ENCODE measurements around the gene RPN1.
"Not testable (repeated sequence)": the region's sequence is repeated elsewhere in the genome, so short reads cannot be mapped to it uniquely, and the experiment has no call there.

The RPN1 gene

GRCh38 chr3:128680603-128681368, 30.2 kb upstream of the RPN1 start:
- H3K9ac ChIP-seq (ENCODE audit: low read length in 5 of 5): peak overlapping the region; percentile 48 to 93 (median 84)
- H3K27ac ChIP-seq (ENCODE audit: low read depth, low read length): peak overlapping the region; percentile 87
- no peaks in the 10 kb centered on the region for H3K36me3 ChIP-seq (ENCODE audit: control insufficient read depth in 5 of 5, insufficient read depth in 5 of 5, low read length in 5 of 5)
- H3K27me3 ChIP-seq (ENCODE audit: control insufficient read depth in 5 of 5, insufficient read depth in 4 of 5, low read length in 5 of 5): no peaks in the 10 kb centered on the region
- H3K4me1 ChIP-seq (ENCODE audit: control insufficient read depth in 5 of 5, insufficient read depth in 5 of 5, low read length in 5 of 5): peaks cover 0 to 9% (median 5%) of the 10 kb centered on the region in 5 donors
- H3K4me3 ChIP-seq (ENCODE audit: low read depth in 1 of 5, low read length in 5 of 5): peak overlapping the region; percentile 94 to 97 (median 96)
- H3K9me3 ChIP-seq (ENCODE audit: control insufficient read depth in 5 of 5, low read length in 5 of 5): no peaks in the 10 kb centered on the region

- no peaks in the 10 kb centered on the region for H3K9me3 ChIP-seq (ENCODE audit: control insufficient read depth in 5 of 5, low read length in 5 of 5)
- no peak overlapping the region for H3K27ac ChIP-seq (ENCODE audit: low read depth, low read length)
- no peak overlapping the region for H3K4me3 ChIP-seq (ENCODE audit: low read depth in 1 of 5, low read length in 5 of 5)
- no peaks in the 10 kb centered on the region for H3K36me3 ChIP-seq (ENCODE audit: control insufficient read depth in 5 of 5, insufficient read depth in 5 of 5, low read length in 5 of 5)
- H3K4me1 ChIP-seq (ENCODE audit: control insufficient read depth in 5 of 5, insufficient read depth in 5 of 5, low read length in 5 of 5): peaks cover 0 to 13% (median 5%) of the 10 kb centered on the region in 5 donors
- no peak overlapping the region for H3K9ac ChIP-seq (ENCODE audit: low read length in 5 of 5)
- H3K27me3 ChIP-seq (ENCODE audit: control insufficient read depth in 5 of 5, insufficient read depth in 4 of 5, low read length in 5 of 5): no peaks in the 10 kb centered on the region
These were observed 28.7 kb upstream of the RPN1 start for GRCh38 chr3:128679338-128679737.

- H3K27me3 ChIP-seq (ENCODE audit: control insufficient read depth in 5 of 5, insufficient read depth in 4 of 5, low read length in 5 of 5); H3K4me3 ChIP-seq (ENCODE audit: low read depth in 1 of 5, low read length in 5 of 5); H3K9me3 ChIP-seq (ENCODE audit: control insufficient read depth in 5 of 5, low read length in 5 of 5); H3K4me1 ChIP-seq (ENCODE audit: control insufficient read depth in 5 of 5, insufficient read depth in 5 of 5, low read length in 5 of 5); H3K9ac ChIP-seq (ENCODE audit: low read length in 5 of 5); H3K27ac ChIP-seq (ENCODE audit: low read depth, low read length); H3K36me3 ChIP-seq (ENCODE audit: control insufficient read depth in 5 of 5, insufficient read depth in 5 of 5, low read length in 5 of 5): not testable (repeated sequence)
These were observed 25.2 kb upstream of the RPN1 start for GRCh38 chr3:128675802-128676201.

GRCh38 chr3:128674161-128674784, 23.7 kb upstream of the RPN1 start:
- H3K36me3 ChIP-seq (ENCODE audit: control insufficient read depth in 5 of 5, insufficient read depth in 5 of 5, low read length in 5 of 5): no peaks in the 10 kb centered on the region
- H3K4me1 ChIP-seq (ENCODE audit: control insufficient read depth in 5 of 5, insufficient read depth in 5 of 5, low read length in 5 of 5): peaks cover 0 to 5% (median 0%) of the 10 kb centered on the region in 5 donors
- H3K27ac ChIP-seq (ENCODE audit: low read depth, low read length): no peak overlapping the region
- H3K4me3 ChIP-seq (ENCODE audit: low read depth in 1 of 5, low read length in 5 of 5): no peak overlapping the region
- no peak overlapping the region for H3K9ac ChIP-seq (ENCODE audit: low read length in 5 of 5)
- H3K9me3 ChIP-seq (ENCODE audit: control insufficient read depth in 5 of 5, low read length in 5 of 5): no peaks in the 10 kb centered on the region
- H3K27me3 ChIP-seq (ENCODE audit: control insufficient read depth in 5 of 5, insufficient read depth in 4 of 5, low read length in 5 of 5): no peaks in the 10 kb centered on the region

- no peaks in the 10 kb centered on the region for H3K27me3 ChIP-seq (ENCODE audit: control insufficient read depth in 5 of 5, insufficient read depth in 4 of 5, low read length in 5 of 5)
- no peak overlapping the region for H3K27ac ChIP-seq (ENCODE audit: low read depth, low read length)
- H3K4me3 ChIP-seq (ENCODE audit: low read depth in 1 of 5, low read length in 5 of 5): no peak overlapping the region
- no peak overlapping the region for H3K9ac ChIP-seq (ENCODE audit: low read length in 5 of 5)
- H3K36me3 ChIP-seq (ENCODE audit: control insufficient read depth in 5 of 5, insufficient read depth in 5 of 5, low read length in 5 of 5): no peaks in the 10 kb centered on the region
- H3K9me3 ChIP-seq (ENCODE audit: control insufficient read depth in 5 of 5, low read length in 5 of 5): no peaks in the 10 kb centered on the region
- H3K4me1 ChIP-seq (ENCODE audit: control insufficient read depth in 5 of 5, insufficient read depth in 5 of 5, low read length in 5 of 5): no peaks in the 10 kb centered on the region
These were observed 17.0 kb upstream of the RPN1 start for GRCh38 chr3:128667641-128668040.

GRCh38 chr3:128665362-128666021, 14.9 kb upstream of the RPN1 start:
- Histone ChIP-seq H3K4me3 (ENCODE audit: low read depth in 1 of 5, low read length in 5 of 5) (no peak overlapping the region), H3K9me3 (ENCODE audit: control insufficient read depth in 5 of 5, low read length in 5 of 5) (no peaks in the 10 kb centered on the region), H3K36me3 (ENCODE audit: control insufficient read depth in 5 of 5, insufficient read depth in 5 of 5, low read length in 5 of 5) (no peaks in the 10 kb centered on the region), H3K27ac (ENCODE audit: low read depth, low read length) (no peak overlapping the region), H3K9ac (ENCODE audit: low read length in 5 of 5) (no peak overlapping the region), H3K27me3 (ENCODE audit: control insufficient read depth in 5 of 5, insufficient read depth in 4 of 5, low read length in 5 of 5) (no peaks in the 10 kb centered on the region), H3K4me1 (ENCODE audit: control insufficient read depth in 5 of 5, insufficient read depth in 5 of 5, low read length in 5 of 5) (no peaks in the 10 kb centered on the region)

- H3K9me3 ChIP-seq (ENCODE audit: control insufficient read depth in 5 of 5, low read length in 5 of 5): no peaks in the 10 kb centered on the region
- H3K36me3 ChIP-seq (ENCODE audit: control insufficient read depth in 5 of 5, insufficient read depth in 5 of 5, low read length in 5 of 5): no peaks in the 10 kb centered on the region
- no peak overlapping the region for H3K4me3 ChIP-seq (ENCODE audit: low read depth in 1 of 5, low read length in 5 of 5)
- H3K27me3 ChIP-seq (ENCODE audit: control insufficient read depth in 5 of 5, insufficient read depth in 4 of 5, low read length in 5 of 5): no peaks in the 10 kb centered on the region
- no peaks in the 10 kb centered on the region for H3K4me1 ChIP-seq (ENCODE audit: control insufficient read depth in 5 of 5, insufficient read depth in 5 of 5, low read length in 5 of 5)
- H3K27ac ChIP-seq (ENCODE audit: low read depth, low read length): no peak overlapping the region
- H3K9ac ChIP-seq (ENCODE audit: low read length in 5 of 5): no peak overlapping the region
These were observed 12.5 kb upstream of the RPN1 start for GRCh38 chr3:128663151-128663550.

- no peak overlapping the region for H3K9ac ChIP-seq (ENCODE audit: low read length in 5 of 5)
- no peaks in the 10 kb centered on the region for H3K36me3 ChIP-seq (ENCODE audit: control insufficient read depth in 5 of 5, insufficient read depth in 5 of 5, low read length in 5 of 5)
- no peaks in the 10 kb centered on the region for H3K27me3 ChIP-seq (ENCODE audit: control insufficient read depth in 5 of 5, insufficient read depth in 4 of 5, low read length in 5 of 5)
- H3K4me3 ChIP-seq (ENCODE audit: low read depth in 1 of 5, low read length in 5 of 5): no peak overlapping the region
- H3K27ac ChIP-seq (ENCODE audit: low read depth, low read length): no peak overlapping the region
- no peaks in the 10 kb centered on the region for H3K9me3 ChIP-seq (ENCODE audit: control insufficient read depth in 5 of 5, low read length in 5 of 5)
- H3K4me1 ChIP-seq (ENCODE audit: control insufficient read depth in 5 of 5, insufficient read depth in 5 of 5, low read length in 5 of 5): peaks cover 0 to 5% (median 0%) of the 10 kb centered on the region in 5 donors
These were observed 4.9 kb upstream of the RPN1 start for GRCh38 chr3:128655531-128655930.

GRCh38 chr3:128653993-128654805, 3.6 kb upstream of the RPN1 start:
- Histone ChIP-seq H3K4me1 (ENCODE audit: control insufficient read depth in 5 of 5, insufficient read depth in 5 of 5, low read length in 5 of 5) (peaks cover 0 to 12% (median 8%) of the 10 kb centered on the region in 5 donors), H3K4me3 (ENCODE audit: low read depth in 1 of 5, low read length in 5 of 5) (peak overlapping the region in 2 of 5 donors; percentile 15 to 30)
- H3K36me3 ChIP-seq (ENCODE audit: control insufficient read depth in 5 of 5, insufficient read depth in 5 of 5, low read length in 5 of 5); H3K27me3 ChIP-seq (ENCODE audit: control insufficient read depth in 5 of 5, insufficient read depth in 4 of 5, low read length in 5 of 5); H3K27ac ChIP-seq (ENCODE audit: low read depth, low read length); H3K9ac ChIP-seq (ENCODE audit: low read length in 5 of 5); H3K9me3 ChIP-seq (ENCODE audit: control insufficient read depth in 5 of 5, low read length in 5 of 5): not testable (repeated sequence)
